HCT116 (cell line): ENCODE results near the gene STIM2.

Experiments
- CEBPB ChIP-seq: IDR thresholded peaks from 2 replicates; pipeline ENCODE4 v1.6.1; 2012; ENCODE audit warnings: low read depth
- CTCF ChIP-seq, 3 experiments: fragments of 200-600 bp in 1 of 3; sonication (generic) in 1 of 3; IDR thresholded peaks in 2 of 3; conservative IDR thresholded peaks in 1 of 3; 2 replicates each; pipeline ENCODE4 v1.5.1; 2012 to 2017; ENCODE audit warnings: low read depth in 2 of 3, low read length in 2 of 3, antibody characterized with exemption in 1 of 3, borderline replicate concordance in 1 of 3, control low read depth in 1 of 3, mild to moderate bottlenecking in 1 of 3, mixed read lengths in 1 of 3, mixed run types in 1 of 3, moderate library complexity in 1 of 3; ENCODE audit not compliant: insufficient read depth in 1 of 3
- EZH2 ChIP-seq: fragments of 200-600 bp; sonication (generic); IDR thresholded peaks from 2 replicates; pipeline ENCODE4 v1.6.1; 2017; ENCODE audit warnings: antibody characterized with exemption, mixed run types
- POLR2AphosphoS5 ChIP-seq: IDR thresholded peaks from 2 replicates; pipeline ENCODE4 v1.6.1; 2011; ENCODE audit warnings: mild to moderate bottlenecking, low read depth, low read length, moderate library complexity
- SIN3A ChIP-seq: IDR thresholded peaks from 2 replicates; pipeline ENCODE4 v1.6.1; 2012; ENCODE audit warnings: low read depth

DNA sequence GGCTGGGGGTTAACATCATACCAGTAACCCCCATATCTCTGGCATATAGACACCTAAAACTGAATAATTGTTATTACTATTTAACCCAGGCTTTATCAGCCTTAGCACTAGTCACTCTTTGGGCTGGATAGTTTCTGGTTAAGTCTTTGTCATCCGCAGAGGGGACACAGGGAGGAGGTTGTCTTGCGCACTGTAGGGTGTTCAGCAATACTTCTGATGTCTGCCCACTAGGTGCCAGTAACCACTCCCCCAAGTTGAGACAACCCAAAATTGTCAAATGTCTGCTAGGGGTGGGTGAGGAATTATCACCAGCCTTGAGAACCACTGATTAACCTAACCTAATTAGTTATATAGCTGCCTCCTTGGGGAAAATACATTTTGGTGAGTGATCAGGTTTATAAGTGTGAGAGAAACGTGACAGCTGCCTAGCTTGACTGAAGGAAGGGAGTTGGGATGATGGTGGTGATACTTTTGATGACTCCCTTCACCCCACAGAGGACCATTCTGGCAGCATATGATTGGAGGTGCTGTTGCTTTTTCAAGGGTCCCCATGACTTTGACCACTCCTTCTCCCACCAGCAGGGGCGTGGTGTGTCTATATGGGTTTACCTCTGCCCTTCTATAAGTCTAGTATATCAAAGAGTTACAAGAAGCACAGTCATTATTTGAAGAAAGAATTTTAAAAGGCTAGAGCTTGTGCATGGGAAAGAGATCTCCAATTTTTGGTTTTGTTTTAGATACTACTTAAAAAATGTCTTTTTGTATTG is 140.9 kb downstream of the STIM2 start:
- TF ChIP-seq POLR2AphosphoS5 (no peak), CTCF (IDR thresholded peaks at IDR 0.05 in 2 of 3, conservative IDR thresholded peaks at IDR 0.05 in 1 of 3; ENCODE audit: borderline replicate concordance in 1 of 3, insufficient read depth in 1 of 3, low read depth in 2 of 3, low read length in 2 of 3) (peak in 1 of 3 experiments; percentile 15; a peak in 2 of 6 replicates), EZH2 (no peak), SIN3A (no peak), CEBPB (no peak)
